ENCODE data around the gene PTF1A. TPM values are rescaled to one million over a fixed set of nuclear protein-coding genes. Genes with fewer than 3 reads are reported as not detected.

Gene PTF1A
- total RNA-seq, 1 donor from 2014 or later: not detected

DNA sequence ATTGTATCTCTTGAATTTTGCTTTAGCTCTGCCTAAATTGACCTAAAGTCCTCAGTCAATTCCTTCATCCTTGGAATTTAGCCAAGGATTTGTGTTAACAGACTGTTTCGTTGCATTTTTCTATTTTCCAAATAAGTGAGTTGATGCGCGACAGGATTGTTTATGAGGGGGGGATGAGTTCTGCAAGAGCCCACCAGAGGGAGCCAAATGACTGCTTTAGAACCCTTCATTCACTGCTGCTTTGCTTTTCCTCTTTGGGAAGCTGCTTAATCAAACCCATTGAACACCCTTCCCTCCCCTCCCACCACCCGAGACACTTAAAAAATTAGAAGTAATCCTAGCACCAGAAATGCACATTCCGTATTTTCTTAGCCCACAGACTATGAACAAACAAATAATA is 33.7 kb upstream of the PTF1A start:
- no peaks in the 10 kb centered on the region for H3K36me3 Mint-ChIP-seq (ENCODE audit: low read depth, unreplicated experiment)
- peaks cover 51% of the 10 kb centered on the region for H3K27me3 Mint-ChIP-seq (ENCODE audit: low read depth, unreplicated experiment)
- H3K4me3 Mint-ChIP-seq (ENCODE audit: unreplicated experiment): peak overlapping the region; percentile 29
- no peaks in the 10 kb centered on the region for H3K4me1 Mint-ChIP-seq (ENCODE audit: low read depth, unreplicated experiment)
- no peak overlapping the region for H3K9ac ChIP-seq (ENCODE audit: low read length)
- H3K27ac Mint-ChIP-seq (ENCODE audit: unreplicated experiment): no peak overlapping the region
- peaks cover 3% of the 10 kb centered on the region for H3K27me3 ChIP-seq (ENCODE audit: insufficient read depth, low read length)
- DNase-seq (ENCODE audit: low read depth): peak; percentile 30
- H3K36me3 ChIP-seq (ENCODE audit: insufficient read depth, low read length): no peaks in the 10 kb centered on the region
- H3K4me1 ChIP-seq (ENCODE audit: insufficient read depth, low read length): no peaks in the 10 kb centered on the region
- no peaks in the 10 kb centered on the region for H3K79me2 ChIP-seq (ENCODE audit: insufficient read depth, low read length)
- H2AFZ ChIP-seq (ENCODE audit: low read depth, low read length): no peak overlapping the region
- no peak for TF ChIP-seq EZH2 (IDR thresholded peaks at IDR 0.05; ENCODE audit: insufficient read depth, low read length)
- TF ChIP-seq, protein P1, sequence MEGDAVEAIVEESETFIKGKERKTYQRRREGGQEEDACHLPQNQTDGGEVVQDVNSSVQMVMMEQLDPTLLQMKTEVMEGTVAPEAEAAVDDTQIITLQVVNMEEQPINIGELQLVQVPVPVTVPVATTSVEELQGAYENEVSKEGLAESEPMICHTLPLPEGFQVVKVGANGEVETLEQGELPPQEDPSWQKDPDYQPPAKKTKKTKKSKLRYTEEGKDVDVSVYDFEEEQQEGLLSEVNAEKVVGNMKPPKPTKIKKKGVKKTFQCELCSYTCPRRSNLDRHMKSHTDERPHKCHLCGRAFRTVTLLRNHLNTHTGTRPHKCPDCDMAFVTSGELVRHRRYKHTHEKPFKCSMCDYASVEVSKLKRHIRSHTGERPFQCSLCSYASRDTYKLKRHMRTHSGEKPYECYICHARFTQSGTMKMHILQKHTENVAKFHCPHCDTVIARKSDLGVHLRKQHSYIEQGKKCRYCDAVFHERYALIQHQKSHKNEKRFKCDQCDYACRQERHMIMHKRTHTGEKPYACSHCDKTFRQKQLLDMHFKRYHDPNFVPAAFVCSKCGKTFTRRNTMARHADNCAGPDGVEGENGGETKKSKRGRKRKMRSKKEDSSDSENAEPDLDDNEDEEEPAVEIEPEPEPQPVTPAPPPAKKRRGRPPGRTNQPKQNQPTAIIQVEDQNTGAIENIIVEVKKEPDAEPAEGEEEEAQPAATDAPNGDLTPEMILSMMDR (IDR thresholded peaks at IDR 0.05; ENCODE audit: insufficient read depth, low read depth, low read length): peak; percentile 92
- H3K9me3 Mint-ChIP-seq (ENCODE audit: unreplicated experiment): peaks cover 3% of the 10 kb centered on the region
- no peak overlapping the region for H3K4me3 ChIP-seq (ENCODE audit: insufficient read depth, low read depth, low read length)
- FAIRE-seq: no peak
- no peak overlapping the region for H3K27ac ChIP-seq (ENCODE audit: low read depth, low read length)
- no peaks in the 10 kb centered on the region for H3K9me3 ChIP-seq (ENCODE audit: insufficient read depth, low read depth, low read length)
- no peaks in the 10 kb centered on the region for H4K20me1 ChIP-seq (ENCODE audit: insufficient read depth, low read length)
- peak overlapping the region; percentile 75 for H3K4me2 ChIP-seq (ENCODE audit: low read length)

DNA sequence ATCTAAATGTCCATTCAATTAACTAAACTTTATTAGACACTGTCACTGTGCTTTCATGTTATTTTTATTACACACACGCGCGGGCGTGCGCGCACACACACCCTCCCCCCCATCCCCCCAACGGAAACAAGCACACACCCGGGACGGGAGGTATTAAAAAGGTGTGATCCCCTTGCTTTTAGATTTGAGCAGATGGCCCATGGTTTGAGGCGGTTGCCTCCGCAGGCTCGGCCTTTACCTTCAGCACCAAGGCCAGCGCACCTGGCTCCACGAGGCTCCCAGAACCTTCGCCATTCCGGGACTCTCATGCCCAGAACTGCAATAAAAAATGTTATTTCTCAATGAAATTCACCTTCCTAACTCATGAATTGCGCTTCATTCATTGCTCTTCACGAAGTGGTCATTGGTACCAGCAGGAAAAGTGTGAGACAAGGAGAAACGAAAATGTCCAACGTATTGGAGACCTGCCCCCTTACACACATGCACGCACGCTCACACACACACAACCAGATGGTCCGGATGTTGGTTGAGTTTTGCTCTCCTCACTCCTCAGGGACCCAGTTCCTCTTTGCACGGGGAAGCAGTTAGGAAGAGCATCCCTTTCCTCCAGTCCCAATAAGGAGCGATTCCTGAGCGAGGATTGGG is 20.8 kb upstream of the PTF1A start:
- H4K20me1 ChIP-seq (ENCODE audit: insufficient read depth, low read length): no peaks in the 10 kb centered on the region
- no peaks in the 10 kb centered on the region for H3K79me2 ChIP-seq (ENCODE audit: insufficient read depth, low read length)
- peaks cover 80% of the 10 kb centered on the region for H3K27me3 Mint-ChIP-seq (ENCODE audit: low read depth, unreplicated experiment)
- H3K4me1 ChIP-seq (ENCODE audit: insufficient read depth, low read length): no peaks in the 10 kb centered on the region
- H3K4me1 Mint-ChIP-seq (ENCODE audit: low read depth, unreplicated experiment): no peaks in the 10 kb centered on the region
- no peak overlapping the region for H3K9ac ChIP-seq (ENCODE audit: low read length)
- no peak overlapping the region for H3K4me3 ChIP-seq (ENCODE audit: insufficient read depth, low read depth, low read length)
- H2AFZ ChIP-seq (ENCODE audit: low read depth, low read length): no peak overlapping the region
- TF ChIP-seq, protein P1 (IDR thresholded peaks at IDR 0.05; ENCODE audit: insufficient read depth, low read depth, low read length): no peak
- no peak overlapping the region for H3K4me2 ChIP-seq (ENCODE audit: low read length)
- H3K27ac Mint-ChIP-seq (ENCODE audit: unreplicated experiment): no peak overlapping the region
- no peak overlapping the region for H3K4me3 Mint-ChIP-seq (ENCODE audit: unreplicated experiment)
- peaks cover 44% of the 10 kb centered on the region for H3K27me3 ChIP-seq (ENCODE audit: insufficient read depth, low read length)
- DNase-seq (ENCODE audit: low read depth): peak; percentile 16
- no peaks in the 10 kb centered on the region for H3K36me3 Mint-ChIP-seq (ENCODE audit: low read depth, unreplicated experiment)
- H3K9me3 ChIP-seq (ENCODE audit: insufficient read depth, low read depth, low read length): no peaks in the 10 kb centered on the region
- H3K9me3 Mint-ChIP-seq (ENCODE audit: unreplicated experiment): peaks cover 4% of the 10 kb centered on the region
- no peak overlapping the region for H3K27ac ChIP-seq (ENCODE audit: low read depth, low read length)
- no peak for FAIRE-seq
- H3K36me3 ChIP-seq (ENCODE audit: insufficient read depth, low read length): no peaks in the 10 kb centered on the region

DNA sequence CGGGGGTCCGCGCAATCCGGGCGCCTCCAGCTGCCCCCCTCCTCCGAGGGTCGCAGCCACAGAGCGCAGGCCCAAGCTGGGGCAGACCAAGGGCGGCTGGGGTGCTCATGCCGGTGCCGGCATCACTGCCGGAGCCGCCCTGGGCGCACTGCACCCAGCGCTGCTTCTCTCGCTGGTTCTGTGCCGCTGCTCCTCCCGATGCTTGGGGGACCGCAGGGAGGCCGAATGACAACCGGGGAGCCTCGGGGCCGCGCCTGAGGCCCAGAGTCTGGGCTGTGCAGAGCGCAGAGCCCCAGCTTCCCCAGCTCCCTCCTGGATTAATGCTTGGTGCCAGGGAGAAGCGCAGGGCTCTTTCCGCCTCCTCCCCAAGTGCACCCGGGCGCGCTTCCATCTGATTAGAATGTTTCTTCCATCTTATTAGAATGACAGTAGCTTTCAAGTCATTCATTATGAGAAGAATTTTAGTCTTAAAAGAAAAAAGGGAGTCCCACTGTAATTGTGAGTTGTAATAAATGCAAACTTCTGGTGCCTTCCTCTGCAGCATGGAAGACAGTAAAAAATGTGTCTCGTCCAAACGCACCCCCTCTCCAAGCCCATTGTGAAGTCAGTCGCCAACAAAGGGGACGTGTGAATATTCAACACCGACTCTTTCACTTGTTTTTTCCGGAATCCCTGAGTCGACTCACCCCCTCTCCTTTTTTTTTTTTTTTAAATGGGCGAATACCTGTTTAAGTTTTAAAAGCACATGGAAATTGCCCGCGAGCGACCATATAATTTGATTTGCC is 19.5 kb upstream of the PTF1A start:
- H3K27ac Mint-ChIP-seq (ENCODE audit: unreplicated experiment): no peak overlapping the region

More for the DNA sequence above, 19.5 kb upstream of the PTF1A start:
- Histone ChIP-seq H4K20me1 (ENCODE audit: insufficient read depth, low read length) (no peaks in the 10 kb centered on the region), H3K9ac (ENCODE audit: low read length) (no peak overlapping the region), H3K4me1 (ENCODE audit: insufficient read depth, low read length) (no peaks in the 10 kb centered on the region), H3K27ac (ENCODE audit: low read depth, low read length) (no peak overlapping the region), H3K4me2 (ENCODE audit: low read length) (no peak overlapping the region), H2AFZ (ENCODE audit: low read depth, low read length) (no peak overlapping the region), H3K27me3 (ENCODE audit: insufficient read depth, low read length) (peaks cover 48% of the 10 kb centered on the region), H3K79me2 (ENCODE audit: insufficient read depth, low read length) (no peaks in the 10 kb centered on the region), H3K36me3 (ENCODE audit: insufficient read depth, low read length) (no peaks in the 10 kb centered on the region), H3K9me3 (ENCODE audit: insufficient read depth, low read depth, low read length) (no peaks in the 10 kb centered on the region), H3K4me3 (ENCODE audit: insufficient read depth, low read depth, low read length) (no peak overlapping the region)
- Mint-ChIP-seq H3K4me1 (ENCODE audit: low read depth, unreplicated experiment) (no peaks in the 10 kb centered on the region), H3K36me3 (ENCODE audit: low read depth, unreplicated experiment) (no peaks in the 10 kb centered on the region), H3K9me3 (ENCODE audit: unreplicated experiment) (peaks cover 4% of the 10 kb centered on the region), H3K27me3 (ENCODE audit: low read depth, unreplicated experiment) (peaks cover 82% of the 10 kb centered on the region), H3K4me3 (ENCODE audit: unreplicated experiment) (no peak overlapping the region)
- DNase-seq (ENCODE audit: low read depth): no peak
- FAIRE-seq: no peak
- TF ChIP-seq, protein P1 (IDR thresholded peaks at IDR 0.05; ENCODE audit: insufficient read depth, low read depth, low read length): no peak
- TF ChIP-seq EZH2 (IDR thresholded peaks at IDR 0.05; ENCODE audit: insufficient read depth, low read length): no peak
